HEK293 (cell line): ENCODE results near the gene CHSY1.

ENCODE experiments used
- CTCF ChIA-PET: fragments of 350-600 bp; formaldehyde crosslinking; extraction: SDS; loops from one replicate; lab custom pipeline; 2021; ENCODE audit warnings: antibody characterized with exemption; lab: Yijun Ruan, JAX
- POLR2A ChIA-PET: fragments of 300-600 bp; formaldehyde crosslinking; extraction: SDS; loops from one replicate; lab custom pipeline; 2020; ENCODE audit warnings: antibody characterized with exemption, inconsistent platforms; lab: Yijun Ruan, JAX
- H3K27ac ChIP-seq: fragments of 200-500 bp; sonication (Bioruptor generic); 2 replicates; pipeline ENCODE4 v1.5.1; 2014; ENCODE audit warnings: low read depth, low read length, control low read depth, inconsistent platforms; ENCODE audit errors: extremely low read depth
- H3K36me3 ChIP-seq, 2 experiments: fragments of 200-500 bp in 1 of 2; sonication (Bioruptor generic) in 1 of 2; 1 replicate in 1 of 2; 2 replicates in 1 of 2; pipeline ENCODE4 v1.5.1; 2014 to 2017; ENCODE audit warnings: inconsistent platforms in 2 of 2, low read length in 2 of 2; ENCODE audit not compliant: control insufficient read depth in 2 of 2, insufficient read depth in 1 of 2
- H3K4me1 ChIP-seq: fragments of 200-500 bp; sonication (Bioruptor generic); 2 replicates; pipeline ENCODE4 v1.5.1; 2014; ENCODE audit warnings: mild to moderate bottlenecking, low read length, inconsistent platforms; ENCODE audit not compliant: control insufficient read depth, insufficient read depth
- H3K4me3 ChIP-seq: 2 replicates; pipeline ENCODE4 v1.5.1; 2011; ENCODE audit warnings: low read depth, mild to moderate bottlenecking, control low read depth, low read length, moderate library complexity
- H3K9me3 ChIP-seq: fragments of 200-500 bp; sonication (Bioruptor generic); 2 replicates; pipeline ENCODE4 v1.5.1; 2014; ENCODE audit warnings: low read depth, low read length, inconsistent platforms; ENCODE audit not compliant: control insufficient read depth, insufficient read depth
- FEZF1 ChIP-seq: fragments of 450-650 bp; formaldehyde crosslinking; IDR thresholded peaks from 2 replicates; pipeline ENCODE4 v1.5.1; 2016; ENCODE audit warnings: missing biosample characterization, missing genetic modification characterization
- GFI1B ChIP-seq: fragments of 450-650 bp; formaldehyde crosslinking; IDR thresholded peaks from 2 replicates; pipeline ENCODE4 v1.5.1; 2016; ENCODE audit warnings: missing biosample characterization, missing genetic modification characterization
- KLF16 ChIP-seq: fragments of 450-650 bp; formaldehyde crosslinking; IDR thresholded peaks from 2 replicates; pipeline ENCODE4 v1.5.1; 2017; ENCODE audit warnings: missing biosample characterization, missing genetic modification characterization
- KLF7 ChIP-seq: fragments of 450-650 bp; formaldehyde crosslinking; IDR thresholded peaks from 2 replicates; pipeline ENCODE4 v1.5.1; 2016; ENCODE audit warnings: missing biosample characterization, missing genetic modification characterization, borderline replicate concordance
- KLF8 ChIP-seq: fragments of 450-650 bp; formaldehyde crosslinking; IDR thresholded peaks from 2 replicates; pipeline ENCODE4 v1.5.1; 2016; ENCODE audit warnings: missing biosample characterization, missing genetic modification characterization
- PRDM1 ChIP-seq: fragments of 450-650 bp; formaldehyde crosslinking; IDR thresholded peaks from 2 replicates; pipeline ENCODE4; 2016; ENCODE audit warnings: missing biosample characterization, missing genetic modification characterization
- PRDM10 ChIP-seq: fragments of 450-650 bp; formaldehyde crosslinking; IDR thresholded peaks from 2 replicates; pipeline ENCODE4 v1.5.1; 2016; ENCODE audit warnings: missing biosample characterization, missing genetic modification characterization
- RBAK ChIP-seq: fragments of 450-650 bp; formaldehyde crosslinking; IDR thresholded peaks from 2 replicates; pipeline ENCODE4 v1.5.1; 2016; ENCODE audit warnings: missing biosample characterization, missing genetic modification characterization
- SCRT2 ChIP-seq: fragments of 450-650 bp; formaldehyde crosslinking; IDR thresholded peaks from 2 replicates; pipeline ENCODE4 v1.5.1; 2016; ENCODE audit warnings: missing biosample characterization, missing genetic modification characterization
- ZBTB21 ChIP-seq: fragments of 450-650 bp; formaldehyde crosslinking; IDR thresholded peaks from 2 replicates; pipeline ENCODE4 v1.5.1; 2017; ENCODE audit warnings: missing biosample characterization, missing genetic modification characterization
- ZBTB49 ChIP-seq: fragments of 450-650 bp; formaldehyde crosslinking; IDR thresholded peaks from 2 replicates; pipeline ENCODE4 v1.5.1; 2016; ENCODE audit warnings: missing biosample characterization, missing genetic modification characterization, low read depth
- ZBTB7A ChIP-seq: fragments of 450-650 bp; formaldehyde crosslinking; IDR thresholded peaks from 2 replicates; pipeline ENCODE4 v1.5.1; 2016; ENCODE audit warnings: low read depth, missing biosample characterization, missing genetic modification characterization
- ZFP37 ChIP-seq: fragments of 450-650 bp; formaldehyde crosslinking; IDR thresholded peaks from 2 replicates; pipeline ENCODE4 v1.5.1; 2016; ENCODE audit warnings: missing biosample characterization, missing genetic modification characterization
- ZFP69B ChIP-seq: fragments of 450-650 bp; formaldehyde crosslinking; IDR thresholded peaks from 2 replicates; pipeline ENCODE4 v1.5.1; 2016; ENCODE audit warnings: missing biosample characterization, missing genetic modification characterization
- ZNF133 ChIP-seq: fragments of 450-650 bp; formaldehyde crosslinking; IDR thresholded peaks from 2 replicates; pipeline ENCODE4 v1.5.1; 2016; ENCODE audit warnings: missing biosample characterization, missing genetic modification characterization
- ZNF155 ChIP-seq: fragments of 450-650 bp; formaldehyde crosslinking; IDR thresholded peaks from 2 replicates; pipeline ENCODE4 v1.5.1; 2016; ENCODE audit warnings: missing biosample characterization, missing genetic modification characterization
- ZNF16 ChIP-seq: fragments of 450-650 bp; formaldehyde crosslinking; IDR thresholded peaks from 2 replicates; pipeline ENCODE4 v1.5.1; 2016; ENCODE audit warnings: low read depth, missing biosample characterization, missing genetic modification characterization
- ZNF19 ChIP-seq: fragments of 450-650 bp; formaldehyde crosslinking; IDR thresholded peaks from 2 replicates; pipeline ENCODE4; 2016; ENCODE audit warnings: missing biosample characterization, missing genetic modification characterization, low read depth
- ZNF239 ChIP-seq: fragments of 450-650 bp; formaldehyde crosslinking; IDR thresholded peaks from 2 replicates; pipeline ENCODE4 v1.5.1; 2016; ENCODE audit warnings: missing biosample characterization, missing genetic modification characterization
- ZNF280C ChIP-seq: fragments of 450-650 bp; formaldehyde crosslinking; IDR thresholded peaks from 2 replicates; pipeline ENCODE4 v1.5.1; 2016; ENCODE audit warnings: missing biosample characterization, missing genetic modification characterization
- ZNF311 ChIP-seq: fragments of 450-650 bp; formaldehyde crosslinking; IDR thresholded peaks from 2 replicates; pipeline ENCODE4 v1.5.1; 2017; ENCODE audit warnings: missing biosample characterization, missing genetic modification characterization, borderline replicate concordance
- ZNF341 ChIP-seq: fragments of 450-650 bp; formaldehyde crosslinking; IDR thresholded peaks from 2 replicates; pipeline ENCODE4; 2016; ENCODE audit warnings: low read depth, missing biosample characterization, missing genetic modification characterization
- ZNF423 ChIP-seq: fragments of 450-650 bp; formaldehyde crosslinking; IDR thresholded peaks from 2 replicates; pipeline ENCODE4 v1.5.1; 2016; ENCODE audit warnings: missing biosample characterization, missing genetic modification characterization
- ZNF514 ChIP-seq: fragments of 450-650 bp; formaldehyde crosslinking; IDR thresholded peaks from 2 replicates; pipeline ENCODE4 v1.5.1; 2016; ENCODE audit warnings: missing biosample characterization, missing genetic modification characterization
- ZNF530 ChIP-seq: fragments of 450-650 bp; formaldehyde crosslinking; IDR thresholded peaks from 2 replicates; pipeline ENCODE4 v1.5.1; 2016; ENCODE audit warnings: low read depth, missing biosample characterization, missing genetic modification characterization
- ZNF600 ChIP-seq: fragments of 450-650 bp; formaldehyde crosslinking; IDR thresholded peaks from 2 replicates; pipeline ENCODE4 v1.5.1; 2016; ENCODE audit warnings: missing biosample characterization, missing genetic modification characterization
- ZNF626 ChIP-seq: fragments of 450-650 bp; sonication (Bioruptor Pico); formaldehyde crosslinking; IDR thresholded peaks from 2 replicates; pipeline ENCODE4 v1.5.1; 2018; ENCODE audit warnings: missing biosample characterization, missing genetic modification characterization, inconsistent platforms
- ZNF629 ChIP-seq: fragments of 450-650 bp; formaldehyde crosslinking; IDR thresholded peaks from 2 replicates; pipeline ENCODE4 v1.5.1; 2017; ENCODE audit warnings: missing biosample characterization, missing genetic modification characterization
- ZNF776 ChIP-seq: fragments of 450-650 bp; formaldehyde crosslinking; IDR thresholded peaks from 2 replicates; pipeline ENCODE4 v1.5.0; 2017; ENCODE audit warnings: missing biosample characterization, missing genetic modification characterization, borderline replicate concordance

Gene CHSY1

GRCh38 chr15:101277943-101278564 is 26.2 kb upstream of the CHSY1 start (continued):
- TF ChIP-seq ZNF600 (tag by site-specific recombination) (0 out of 2 replicates have a peak, but pooled peaks have one; percentile 34), KLF16 (tag by site-specific recombination) (no peak), KLF8 (tag by site-specific recombination) (no peak)

GRCh38 chr15:101277038-101277822 is 25.4 kb upstream of the CHSY1 start, which contains the start of gene SELENOS:
Gene SELENOS (minus strand): TSS chr15:101277485. CDS start chr15:101277417, 68 bp downstream.
- CTCF ChIA-PET = interaction anchor here (0.9 to 1.4 kb wide), 3 partner anchors 19 to 364 kb away, joined by 3 to 5 read pairs (median 5); no protein-coding TSS in a partner anchor
- POLR2A ChIA-PET = interaction anchor here (1.3 to 2.4 kb wide), 3 partner anchors 9 to 25 kb away, joined by 3 to 13 read pairs (median 9); partner anchors contain the start of genes CHSY1 and SNRPA1
- H3K27ac ChIP-seq = peak within 1 kb of the TSS; percentile 77
- H3K4me1 ChIP-seq = no peaks in the 10 kb centered on the region
- H3K4me3 ChIP-seq = peak within 1 kb of the TSS; percentile 60
- H3K9me3 ChIP-seq = no peaks in the 10 kb centered on the region
- peaks cover 57 to 60% of the 10 kb centered on the region in 2 experiments for H3K36me3 ChIP-seq
- TF ChIP-seq ZNF776 (tag by site-specific recombination) (no peak), RBAK (tag by site-specific recombination) (no peak), ZFP37 (tag by site-specific recombination) (peak; percentile 42; the same call in 1 of the 2 replicates), ZNF514 (tag by site-specific recombination) (no peak), SCRT2 (no peak), ZNF311 (tag by site-specific recombination) (no peak), KLF7 (tag by site-specific recombination) (peak; percentile 67; the same call in 1 of the 2 replicates), ZNF280C (tag by site-specific recombination) (no peak), PRDM10 (tag by site-specific recombination) (peak; percentile 82), ZNF423 (no peak), ZBTB21 (no peak), GFI1B (tag by site-specific recombination) (no peak), ZNF16 (no peak), ZNF19 (tag by site-specific recombination) (no peak), PRDM1 (tag by site-specific recombination) (no peak), FEZF1 (tag by site-specific recombination) (no peak), ZBTB49 (tag by site-specific recombination) (no peak), ZNF530 (tag by site-specific recombination) (no peak), ZNF341 (tag by site-specific recombination) (no peak), ZNF133 (tag by site-specific recombination) (no peak), ZNF155 (tag by site-specific recombination) (no peak), ZBTB7A (tag by site-specific recombination) (peak; percentile 12; the same call in 1 of the 2 replicates), ZNF239 (tag by site-specific recombination) (no peak), ZFP69B (no peak), ZNF629 (tag by site-specific recombination) (no peak), ZNF626 (no peak)
